ENCODE data around the gene AMMECR1. TPM values are rescaled to one million over a fixed set of nuclear protein-coding genes. Genes with fewer than 3 reads are reported as not detected.

Gene AMMECR1
- total and polyA plus RNA-seq, 2 of the 13 experiments (the other 11 are each of a cell fraction or from before 2014, with no cell fraction given) = 3.1 to 7.5 TPM

DNA sequence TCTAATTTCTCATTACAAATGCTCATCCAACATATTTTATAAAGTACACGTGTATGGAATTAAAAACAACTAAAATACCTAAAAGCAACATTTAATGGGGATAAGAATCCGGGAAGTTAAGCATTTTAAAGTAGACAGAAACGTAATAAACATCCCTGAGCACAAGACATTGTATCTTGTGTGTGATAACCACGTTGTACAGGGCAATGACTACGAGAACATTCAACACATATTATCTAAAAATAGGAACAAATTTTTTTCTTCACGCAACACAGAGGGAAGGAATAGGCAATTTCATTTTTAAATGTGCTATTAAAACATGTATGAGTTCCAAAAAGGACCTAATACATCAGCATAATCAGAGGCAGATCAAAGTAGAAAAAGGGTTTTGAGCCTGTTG, 49.5 kb downstream of the AMMECR1 start (continued):
- TF ChIP-seq, protein P1, sequence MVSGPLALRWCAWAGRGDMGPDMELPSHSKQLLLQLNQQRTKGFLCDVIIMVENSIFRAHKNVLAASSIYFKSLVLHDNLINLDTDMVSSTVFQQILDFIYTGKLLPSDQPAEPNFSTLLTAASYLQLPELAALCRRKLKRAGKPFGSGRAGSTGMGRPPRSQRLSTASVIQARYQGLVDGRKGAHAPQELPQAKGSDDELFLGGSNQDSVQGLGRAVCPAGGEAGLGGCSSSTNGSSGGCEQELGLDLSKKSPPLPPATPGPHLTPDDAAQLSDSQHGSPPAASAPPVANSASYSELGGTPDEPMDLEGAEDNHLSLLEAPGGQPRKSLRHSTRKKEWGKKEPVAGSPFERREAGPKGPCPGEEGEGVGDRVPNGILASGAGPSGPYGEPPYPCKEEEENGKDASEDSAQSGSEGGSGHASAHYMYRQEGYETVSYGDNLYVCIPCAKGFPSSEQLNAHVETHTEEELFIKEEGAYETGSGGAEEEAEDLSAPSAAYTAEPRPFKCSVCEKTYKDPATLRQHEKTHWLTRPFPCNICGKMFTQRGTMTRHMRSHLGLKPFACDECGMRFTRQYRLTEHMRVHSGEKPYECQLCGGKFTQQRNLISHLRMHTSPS (CRISPR knock-in tag; IDR thresholded peaks at IDR 0.05; ENCODE audit: low read depth) = no peak
- TF ChIP-seq ZNF607 (CRISPR knock-in tag; IDR thresholded peaks at IDR 0.05; ENCODE audit: borderline replicate concordance) (no peak), NFYB (CRISPR knock-in tag; IDR thresholded peaks at IDR 0.05) (no peak), ZNF256 (CRISPR knock-in tag; conservative IDR thresholded peaks at IDR 0.05) (no peak), KLF9 (CRISPR knock-in tag; IDR thresholded peaks at IDR 0.05; ENCODE audit: low read depth) (no peak), ZNF235 (CRISPR knock-in tag; IDR thresholded peaks at IDR 0.05; ENCODE audit: borderline replicate concordance) (no peak), TP53 (CRISPR knock-in tag; conservative IDR thresholded peaks at IDR 0.05) (no peak)
- TF ChIP-seq, protein P2, sequence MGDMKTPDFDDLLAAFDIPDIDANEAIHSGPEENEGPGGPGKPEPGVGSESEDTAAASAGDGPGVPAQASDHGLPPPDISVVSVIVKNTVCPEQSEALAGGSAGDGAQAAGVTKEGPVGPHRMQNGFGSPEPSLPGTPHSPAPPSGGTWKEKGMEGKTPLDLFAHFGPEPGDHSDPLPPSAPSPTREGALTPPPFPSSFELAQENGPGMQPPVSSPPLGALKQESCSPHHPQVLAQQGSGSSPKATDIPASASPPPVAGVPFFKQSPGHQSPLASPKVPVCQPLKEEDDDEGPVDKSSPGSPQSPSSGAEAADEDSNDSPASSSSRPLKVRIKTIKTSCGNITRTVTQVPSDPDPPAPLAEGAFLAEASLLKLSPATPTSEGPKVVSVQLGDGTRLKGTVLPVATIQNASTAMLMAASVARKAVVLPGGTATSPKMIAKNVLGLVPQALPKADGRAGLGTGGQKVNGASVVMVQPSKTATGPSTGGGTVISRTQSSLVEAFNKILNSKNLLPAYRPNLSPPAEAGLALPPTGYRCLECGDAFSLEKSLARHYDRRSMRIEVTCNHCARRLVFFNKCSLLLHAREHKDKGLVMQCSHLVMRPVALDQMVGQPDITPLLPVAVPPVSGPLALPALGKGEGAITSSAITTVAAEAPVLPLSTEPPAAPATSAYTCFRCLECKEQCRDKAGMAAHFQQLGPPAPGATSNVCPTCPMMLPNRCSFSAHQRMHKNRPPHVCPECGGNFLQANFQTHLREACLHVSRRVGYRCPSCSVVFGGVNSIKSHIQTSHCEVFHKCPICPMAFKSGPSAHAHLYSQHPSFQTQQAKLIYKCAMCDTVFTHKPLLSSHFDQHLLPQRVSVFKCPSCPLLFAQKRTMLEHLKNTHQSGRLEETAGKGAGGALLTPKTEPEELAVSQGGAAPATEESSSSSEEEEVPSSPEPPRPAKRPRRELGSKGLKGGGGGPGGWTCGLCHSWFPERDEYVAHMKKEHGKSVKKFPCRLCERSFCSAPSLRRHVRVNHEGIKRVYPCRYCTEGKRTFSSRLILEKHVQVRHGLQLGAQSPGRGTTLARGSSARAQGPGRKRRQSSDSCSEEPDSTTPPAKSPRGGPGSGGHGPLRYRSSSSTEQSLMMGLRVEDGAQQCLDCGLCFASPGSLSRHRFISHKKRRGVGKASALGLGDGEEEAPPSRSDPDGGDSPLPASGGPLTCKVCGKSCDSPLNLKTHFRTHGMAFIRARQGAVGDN (CRISPR knock-in tag; IDR thresholded peaks at IDR 0.05) = no peak

DNA sequence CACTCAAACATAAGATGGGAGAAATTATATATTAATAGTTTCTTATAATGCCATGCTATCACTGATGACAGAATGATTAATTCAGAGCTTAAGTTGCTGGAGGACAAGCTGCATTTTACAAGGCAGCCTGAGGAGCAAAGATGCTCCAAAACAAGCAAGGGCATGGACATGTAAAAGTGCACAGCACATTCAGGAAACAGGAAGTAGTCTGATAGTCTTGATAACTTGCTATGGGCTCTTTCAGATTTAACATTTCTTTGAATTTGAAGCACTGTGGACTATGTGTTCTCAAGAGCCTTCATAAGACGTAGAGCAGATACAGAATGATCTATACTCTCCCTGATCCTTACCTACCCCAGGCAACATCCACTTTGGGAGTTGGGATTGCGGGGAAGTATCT, 50.0 kb downstream of the AMMECR1 start:
- in situ Hi-C loops (cut with HindIII; ENCODE audit: extremely low pct_ligation_motif_present, low pct_unique_long_range_greater_than_20kb) = no loop called here
- H3K36me3 ChIP-seq (replicated peaks in 1 of 2; ENCODE audit: control insufficient read depth in 1 of 2, insufficient read depth in 2 of 2, low read length in 2 of 2) = no peaks in the 10 kb centered on the region
- DNase-seq (ENCODE audit: low spot score) (no peak), ATAC-seq (no peak), FAIRE-seq (no peak)
- no peak for TF ChIP-seq SALL1 (CRISPR knock-in tag; IDR thresholded peaks at IDR 0.05)
- no peak for TF ChIP-seq ZNF577 (CRISPR knock-in tag; IDR thresholded peaks at IDR 0.05; ENCODE audit: borderline replicate concordance, low read depth)
- no peak for TF ChIP-seq KDM4B (CRISPR knock-in tag; IDR thresholded peaks at IDR 0.05)
- TF ChIP-seq CENPT (CRISPR knock-in tag; IDR thresholded peaks at IDR 0.05; ENCODE audit: low read depth) = no peak
- TF ChIP-seq NFE2 (CRISPR knock-in tag; IDR thresholded peaks at IDR 0.05) = no peak
- no peak overlapping the region for H3K4me2 ChIP-seq (ENCODE audit: low read depth, low read length)
- no peak overlapping the region for H3K27ac ChIP-seq (ENCODE audit: extremely low read length, insufficient read depth, low read length)
- no peaks in the 10 kb centered on the region for H3K9me3 ChIP-seq (ENCODE audit: low read length)
- H3K4me1 ChIP-seq (ENCODE audit: insufficient read depth, low read length) = no peaks in the 10 kb centered on the region
- no peak overlapping the region for H2AFZ ChIP-seq (ENCODE audit: low read length)
- ChIA-PET CTCF (ENCODE audit: low intra/inter-chr PET ratio, low total read pairs) (no interaction called here), POLR2A (no interaction called here)
- WGBS (ENCODE audit: low lambda C conversion rate) = 71% methylated on average over 1 of the region's 2 CpGs
- BruUV-seq (replicated peaks) = no TSS peak
- intact Hi-C loops (cut with micrococcal nuclease; ENCODE audit: unreplicated experiment) = no loop called here
- no peaks in the 10 kb centered on the region for H3K79me2 ChIP-seq (ENCODE audit: insufficient read depth, low read length)
- H3K27me3 ChIP-seq (ENCODE audit: control insufficient read depth in 1 of 2, insufficient read depth in 2 of 2, low read length in 2 of 2) = no peaks in the 10 kb centered on the region
- H3K9ac ChIP-seq (ENCODE audit: insufficient read depth, low read depth, low read length) = no peak overlapping the region
- no peak overlapping the region for H3K4me3 ChIP-seq (replicated peaks in 1 of 3; ENCODE audit: insufficient read depth in 1 of 3, low read depth in 2 of 3, low read length in 3 of 3)
- no peaks in the 10 kb centered on the region for H4K20me1 ChIP-seq (ENCODE audit: insufficient read depth, low read length)

Data from HepG2 (cell line).